GM19025 (cell line): ENCODE data around the gene MPZL1.

Experiments
- ATAC-seq: cut with Tn5 transposase; IDR thresholded peaks from one replicate; pipeline ENCODE4 v1.9.1; 2021; ENCODE audit warnings: mild to moderate bottlenecking, low read depth, moderate library complexity; ENCODE audit not compliant: unreplicated experiment

Gene MPZL1

DNA sequence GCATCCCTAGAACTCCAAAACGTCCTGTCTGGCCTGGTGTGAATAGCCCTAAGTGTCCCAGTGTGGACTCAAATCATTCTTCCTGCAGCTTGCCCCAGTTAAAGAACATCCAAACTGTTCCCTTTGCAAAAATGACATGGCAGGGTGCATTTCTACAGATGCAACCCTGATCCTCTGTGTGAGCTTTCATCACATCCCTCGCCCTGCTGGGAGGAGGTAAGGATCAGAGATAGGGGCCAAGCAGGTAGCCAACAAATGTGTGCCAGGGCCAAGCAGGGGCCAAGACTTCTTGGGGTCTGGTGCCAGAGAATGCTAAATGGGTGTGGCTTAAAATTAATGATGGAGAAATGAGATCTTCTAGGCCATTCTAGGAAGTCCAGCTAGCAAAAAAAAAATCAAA, 27.1 kb upstream of the MPZL1 start:
- no peak for ATAC-seq

DNA sequence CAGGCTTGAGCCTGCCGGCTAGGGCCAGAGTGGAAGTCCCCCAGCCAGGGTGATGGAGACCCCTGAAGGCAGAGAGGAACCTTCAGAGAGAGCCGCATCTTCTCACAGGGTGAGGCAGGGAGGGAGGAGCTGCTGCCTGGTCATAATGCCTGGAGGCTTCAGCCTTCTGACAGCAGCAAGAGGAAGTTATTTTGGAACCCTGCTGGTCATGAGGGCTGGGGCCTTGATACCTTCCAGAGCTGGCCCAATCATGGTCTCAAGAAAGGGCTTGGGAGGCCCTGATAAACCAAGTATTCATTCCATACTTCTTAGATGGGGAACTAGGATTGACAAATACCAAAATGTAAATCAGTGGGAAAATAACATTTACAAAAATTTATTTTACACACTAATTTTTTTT, 26.6 kb upstream of the MPZL1 start:
- no peak for ATAC-seq

DNA sequence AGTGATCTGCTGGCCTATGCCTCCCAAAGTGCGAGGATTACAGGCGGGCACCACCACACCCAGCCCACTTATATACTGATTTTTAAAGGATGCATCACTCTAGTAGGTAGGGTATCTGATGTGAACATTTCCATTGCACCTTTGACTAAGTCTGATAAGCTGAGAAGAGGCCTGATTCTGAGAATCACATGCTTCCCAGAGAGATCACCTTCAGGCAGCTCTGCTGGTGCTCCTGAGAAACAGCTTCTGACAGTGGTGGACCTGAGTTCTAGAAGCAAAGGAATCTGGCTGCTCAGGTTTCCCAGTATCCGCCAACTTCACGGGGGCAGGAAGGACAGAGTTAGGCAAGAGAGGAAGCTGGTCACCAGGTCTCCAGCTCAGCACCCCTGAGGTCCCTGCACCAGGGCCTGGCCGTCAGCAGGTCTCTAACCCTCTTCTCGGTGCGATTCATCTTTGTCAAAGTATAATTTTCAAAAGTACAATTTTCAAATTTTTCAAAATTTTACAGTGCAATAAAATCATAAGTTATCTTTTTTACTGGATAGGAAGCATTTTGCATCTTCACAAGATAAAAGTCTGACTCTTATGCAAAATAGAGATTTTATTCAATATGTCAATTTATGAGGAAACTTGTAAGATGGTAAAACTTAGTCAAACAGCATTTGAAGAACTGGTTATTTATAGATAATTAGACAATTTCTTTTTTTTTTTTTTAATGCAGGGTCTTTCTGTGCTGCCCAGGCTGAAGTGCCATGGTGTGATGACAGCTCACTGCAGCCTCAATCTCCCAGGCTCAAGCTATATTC, 25.8 kb upstream of the MPZL1 start:
- no peak for ATAC-seq

DNA sequence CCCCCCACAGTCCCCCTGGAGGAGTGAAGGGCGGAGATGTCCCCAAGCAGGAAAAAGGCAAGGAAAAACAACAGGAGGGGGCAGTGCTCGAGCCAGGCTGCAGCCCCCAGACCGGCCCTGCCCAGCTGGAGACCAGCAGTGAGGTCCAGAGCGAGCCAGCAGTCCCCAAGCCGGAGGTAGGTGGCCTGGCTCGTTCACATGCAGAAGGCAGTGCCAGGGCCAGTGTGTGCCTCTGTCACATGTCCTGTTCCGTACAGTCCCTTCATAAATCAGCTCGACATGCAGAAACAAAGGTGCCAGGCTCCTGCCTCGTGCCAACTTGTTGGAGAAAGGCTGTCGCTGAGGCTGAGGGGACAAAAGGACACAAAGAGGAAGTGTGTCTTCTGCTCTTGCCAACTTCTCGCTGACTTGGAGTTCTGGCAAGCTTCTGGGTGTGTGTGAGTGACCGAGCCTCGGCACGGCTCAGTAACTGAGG, 24.1 kb upstream of the MPZL1 start:
- ATAC-seq, result no peak

DNA sequence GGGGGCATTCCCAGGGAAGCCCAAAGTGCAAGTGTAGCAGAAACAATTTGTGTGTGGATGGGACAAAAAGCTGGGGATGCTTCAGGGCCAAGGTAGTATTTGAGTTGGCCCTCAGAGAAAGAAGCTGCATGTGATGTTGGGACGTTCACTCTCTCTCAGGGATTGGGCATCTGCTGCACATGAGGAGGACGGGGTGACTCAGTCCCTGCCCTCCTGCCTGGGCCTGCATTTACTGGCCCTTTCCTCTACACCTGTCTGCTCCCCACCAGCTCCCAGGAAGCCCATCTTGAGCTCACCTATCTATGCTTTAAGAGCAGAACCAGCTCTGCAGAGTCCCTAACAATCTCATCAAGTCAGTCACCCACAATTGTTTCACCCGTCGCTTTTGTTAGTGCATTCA, 23.5 kb upstream of the MPZL1 start:
- ATAC-seq, result no peak

DNA sequence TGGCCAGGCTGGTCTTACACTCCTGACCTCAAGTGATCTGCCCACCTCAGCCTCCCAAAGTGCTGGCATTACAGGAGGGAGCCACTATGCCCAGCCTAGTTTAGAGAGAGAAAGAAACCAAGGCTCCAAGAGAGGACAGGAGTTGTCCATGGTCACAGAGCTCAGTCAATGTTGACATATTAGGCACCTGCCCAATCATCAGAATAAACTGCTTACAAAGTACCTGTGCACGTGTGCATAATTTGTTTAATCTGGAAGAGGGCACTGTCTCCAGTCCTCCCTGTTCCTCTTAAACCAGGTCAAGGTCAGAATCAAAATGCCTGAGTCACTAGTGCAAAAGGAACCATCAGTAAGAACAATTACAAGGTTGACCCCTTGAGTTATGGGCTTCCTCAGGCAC, 20.3 kb upstream of the MPZL1 start:
- ATAC-seq, result no peak

DNA sequence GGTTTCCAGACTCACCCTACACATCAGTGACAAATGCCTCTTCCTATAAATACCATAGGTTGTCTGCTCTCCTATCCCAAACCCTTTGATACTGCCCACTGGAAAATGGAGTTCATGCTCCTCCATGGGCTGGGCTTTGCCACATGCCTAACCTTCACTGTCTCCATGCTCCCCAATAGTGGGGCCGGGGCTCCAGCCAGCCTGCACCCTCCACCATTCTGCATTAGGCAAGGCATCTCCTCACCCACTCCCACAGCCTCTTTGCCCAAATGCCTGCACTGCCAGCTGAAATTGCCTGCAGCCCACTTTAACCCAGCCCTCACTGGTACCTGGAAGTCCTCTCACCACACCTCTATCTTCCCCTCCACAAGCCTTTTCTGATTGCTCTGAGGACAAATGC, 18.2 kb upstream of the MPZL1 start:
- no peak for ATAC-seq

DNA sequence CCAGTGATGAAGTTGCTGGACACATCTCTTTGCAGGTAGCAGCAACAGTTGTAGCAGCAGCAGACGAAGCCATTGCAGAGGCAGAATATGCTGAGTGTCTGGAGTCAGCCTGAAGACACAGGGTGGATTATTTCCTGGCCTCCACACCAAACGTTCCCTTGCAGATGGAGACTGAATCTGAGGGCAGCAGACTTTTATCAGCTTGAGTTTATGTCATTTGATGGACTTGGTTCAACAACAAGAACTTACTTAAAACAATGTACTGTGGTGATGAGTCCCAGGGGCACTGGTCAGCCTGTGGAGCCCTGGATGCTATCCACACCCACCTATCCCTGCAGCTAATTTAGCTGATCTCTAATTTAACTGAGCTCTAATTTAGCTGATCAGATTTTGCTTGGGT, 17.1 kb upstream of the MPZL1 start:
- no peak for ATAC-seq

DNA sequence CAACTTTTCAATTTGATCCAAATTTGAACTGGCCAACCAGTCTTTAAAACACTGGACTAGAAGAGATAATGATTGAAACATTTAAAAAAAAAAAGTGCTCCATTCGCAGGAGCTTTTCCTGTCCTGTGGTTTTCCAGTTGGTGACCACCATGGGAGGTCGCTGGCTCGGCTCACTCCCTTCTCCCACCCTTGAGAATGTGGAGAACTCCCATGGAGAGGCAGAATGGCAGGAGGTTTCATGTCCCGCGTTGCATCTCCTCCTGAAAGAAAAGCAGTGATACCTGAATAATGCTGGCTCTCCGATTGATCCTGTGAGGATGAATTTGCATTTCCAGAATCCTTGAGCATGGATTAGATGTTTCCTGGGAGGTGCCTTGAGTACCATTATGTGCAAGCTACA, 16.5 kb upstream of the MPZL1 start:
- ATAC-seq, result no peak

DNA sequence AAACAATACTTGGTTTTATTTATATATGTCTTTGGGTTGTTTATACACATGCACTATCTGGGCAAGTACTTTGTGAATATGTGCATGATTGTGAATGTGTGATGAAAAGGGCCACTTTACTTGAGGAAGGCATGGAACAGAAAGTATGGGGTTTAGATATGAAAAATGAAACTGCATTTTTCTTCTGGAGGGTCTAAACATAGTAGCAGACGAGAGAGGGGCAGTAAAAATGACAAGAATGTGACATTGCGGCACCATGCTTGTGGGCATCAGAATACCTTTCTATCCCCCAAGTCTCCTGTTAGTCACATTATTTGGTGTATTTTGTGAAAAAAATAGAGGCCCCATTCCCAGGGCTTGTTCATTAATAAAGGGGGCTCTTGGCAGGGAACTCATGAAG, 15.4 kb upstream of the MPZL1 start:
- ATAC-seq, result no peak

DNA sequence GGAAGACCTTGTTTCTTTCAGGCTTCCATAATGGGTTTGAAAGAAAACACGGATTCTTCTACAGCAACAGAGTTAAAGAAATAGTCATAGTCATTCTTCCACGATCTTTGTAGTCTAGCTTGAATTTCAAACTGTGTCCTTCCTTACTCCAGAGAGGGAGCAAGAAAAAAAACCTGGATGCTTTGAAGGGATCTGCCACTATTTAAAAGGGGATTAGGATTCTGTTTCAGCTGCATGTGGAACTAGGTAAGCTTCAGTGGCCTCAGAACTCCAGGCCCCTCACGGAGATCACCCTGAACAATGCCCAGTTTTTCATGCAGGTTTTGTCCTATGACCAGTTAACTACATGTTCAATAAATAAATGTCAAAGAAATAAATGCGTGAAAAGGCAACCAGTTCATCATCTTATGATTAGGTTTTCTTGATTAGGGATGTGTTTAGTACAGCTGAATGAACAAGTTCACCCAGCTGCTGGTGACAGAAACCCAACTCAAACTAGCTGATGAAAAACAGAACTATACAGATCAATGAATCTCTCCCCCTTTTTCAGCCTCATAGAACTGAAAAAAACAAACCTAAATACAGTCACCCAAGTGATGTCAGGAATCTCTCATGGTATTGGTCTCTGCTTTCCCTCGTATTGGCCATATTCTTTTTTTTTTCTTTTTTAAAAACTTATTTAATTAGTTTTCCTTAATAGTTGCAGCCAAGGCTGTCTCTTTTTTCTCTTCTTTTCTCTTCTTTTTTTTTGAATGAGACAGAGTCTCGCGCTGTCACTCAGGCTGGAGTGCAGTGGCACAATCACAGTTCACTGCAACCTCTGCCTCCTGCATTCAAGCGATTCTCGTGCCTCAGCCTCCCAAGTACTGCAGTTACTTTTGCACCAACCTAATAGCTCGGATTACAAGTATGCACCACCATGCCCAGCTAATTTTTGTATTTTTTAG, 14.6 kb upstream of the MPZL1 start:
- ATAC-seq, result no peak

DNA sequence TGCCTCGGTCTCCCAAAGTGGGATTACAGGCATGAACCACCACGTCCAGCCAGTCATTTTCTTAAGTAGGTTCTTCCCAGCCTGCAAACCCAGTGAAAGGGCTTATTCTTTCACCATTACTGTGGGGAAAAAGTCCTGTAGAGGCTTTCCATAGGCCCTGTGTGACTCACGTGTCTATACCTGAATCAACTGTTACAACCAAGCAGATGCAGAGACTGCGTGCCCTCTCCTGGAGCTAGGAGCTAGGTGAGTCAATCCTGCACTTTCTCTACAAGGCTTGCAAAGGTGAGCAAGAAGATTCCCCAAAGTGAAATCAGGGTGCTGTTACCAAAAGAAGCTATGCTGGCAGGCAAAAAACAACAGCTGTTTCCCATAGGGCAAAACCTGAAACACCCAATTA, 13.8 kb upstream of the MPZL1 start:
- no peak for ATAC-seq

DNA sequence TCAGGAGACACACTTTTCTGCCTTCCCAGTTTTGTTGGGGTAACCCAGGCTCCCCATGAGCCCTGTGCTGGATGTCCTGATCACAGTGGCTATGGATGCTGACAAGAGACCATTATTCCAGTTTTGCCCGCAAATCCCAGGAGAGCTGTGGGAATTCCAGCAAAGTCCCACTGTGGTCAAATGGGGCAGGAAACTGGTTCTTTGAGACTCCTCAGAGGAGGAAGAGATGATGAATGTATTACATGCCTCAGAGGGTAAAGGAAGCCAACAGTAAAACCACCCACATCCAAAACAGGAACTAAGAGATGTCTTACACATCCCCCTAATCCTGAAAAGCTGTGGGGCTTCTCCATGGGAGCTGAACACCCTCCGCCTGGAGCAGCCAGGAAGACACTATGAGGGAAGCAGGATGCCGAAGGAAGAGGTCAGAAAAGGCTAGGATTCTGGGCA, 12.8 kb upstream of the MPZL1 start:
- ATAC-seq, result no peak

DNA sequence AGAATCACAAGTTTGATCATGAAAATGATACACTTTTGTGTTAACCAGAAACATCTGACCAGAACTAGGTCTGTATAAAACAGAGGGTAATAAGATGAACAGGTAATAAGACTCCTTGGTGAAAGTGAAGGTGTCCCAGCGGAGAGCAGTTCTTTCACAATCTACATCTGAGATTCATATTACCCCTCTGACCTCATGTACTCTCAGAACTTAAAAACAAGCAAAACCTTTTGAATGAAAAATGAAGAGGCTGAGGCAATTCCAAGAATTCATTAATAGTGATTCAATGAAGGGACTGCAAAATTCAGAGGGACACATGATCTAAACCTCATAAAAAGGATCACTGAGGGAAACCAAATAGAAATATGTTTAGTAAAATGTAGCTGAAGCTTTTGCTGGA, 10.9 kb upstream of the MPZL1 start:
- ATAC-seq, result no peak

DNA sequence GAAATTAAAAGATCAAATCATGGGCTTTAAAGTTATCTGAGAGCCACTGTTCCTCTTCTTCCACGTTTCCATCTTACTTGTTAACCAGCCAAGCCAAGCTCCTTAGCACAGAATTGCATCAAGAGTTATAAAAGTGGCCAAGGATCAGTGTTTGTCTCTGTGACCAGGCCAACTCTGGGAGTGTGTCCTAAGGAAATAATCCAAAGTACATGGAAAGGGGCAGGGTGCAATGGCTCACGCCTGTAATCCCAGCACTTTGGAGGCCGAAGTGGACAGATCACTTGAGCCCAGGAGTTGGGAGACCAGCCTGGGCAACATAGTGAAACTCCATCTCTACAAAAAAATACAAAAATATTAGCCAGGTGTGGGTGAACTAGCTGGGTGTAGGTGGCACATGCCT, 10.0 kb upstream of the MPZL1 start:
- no peak for ATAC-seq

DNA sequence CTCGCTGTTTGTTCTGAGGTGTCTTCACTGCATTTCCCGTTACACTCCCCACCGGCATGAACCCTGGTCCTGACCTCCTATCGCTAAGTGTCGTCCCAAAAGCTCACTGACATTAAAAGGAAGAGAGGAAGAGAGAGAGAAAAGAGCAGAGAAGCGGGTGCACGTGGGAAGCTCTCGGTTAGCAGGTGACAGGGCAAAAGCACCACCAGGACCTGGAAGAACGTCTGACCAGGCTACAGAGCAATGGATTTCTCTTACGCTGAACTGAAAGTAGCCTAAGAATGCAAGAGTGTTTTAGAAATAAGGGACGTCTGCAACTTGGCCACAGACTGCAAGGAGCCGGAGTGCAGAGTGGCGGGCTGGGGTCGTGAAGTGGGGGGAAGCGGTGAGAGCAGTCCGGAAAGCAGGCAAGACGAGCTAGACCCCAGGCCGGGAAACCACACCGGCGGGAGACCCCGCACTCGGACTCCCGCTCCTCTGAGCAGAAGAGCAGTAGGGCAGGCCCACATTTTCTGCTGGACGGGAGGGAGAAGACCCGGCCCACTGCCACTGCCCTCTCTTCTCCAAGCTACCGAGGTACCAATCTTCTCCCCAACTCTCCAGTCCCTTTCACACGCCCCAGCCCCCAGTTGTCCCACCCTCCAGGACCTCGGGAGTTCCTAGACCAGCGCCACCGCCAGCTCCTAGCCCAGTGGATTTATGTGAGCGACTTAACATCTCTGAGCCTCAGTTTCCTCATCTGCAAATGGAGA, 8.3 kb upstream of the MPZL1 start:
- ATAC-seq, result no peak

DNA sequence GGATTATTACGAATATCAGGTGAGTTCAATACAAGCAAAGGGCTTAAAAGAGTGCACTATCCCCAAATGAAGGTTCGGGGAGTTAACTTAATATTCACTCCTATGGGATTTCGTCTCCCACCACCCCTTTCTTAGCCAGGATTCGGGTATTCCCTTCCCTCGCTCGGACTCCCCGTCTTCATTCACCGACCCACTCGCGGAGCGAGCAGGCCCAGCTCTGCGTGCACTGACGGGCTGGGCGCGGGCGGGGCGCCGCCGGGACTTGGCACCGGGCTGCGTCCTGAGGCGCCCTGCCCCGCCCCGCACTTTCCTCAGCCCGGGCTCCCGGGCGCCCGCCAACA, 7.7 kb upstream of the MPZL1 start:
- peak; percentile 56 for ATAC-seq

DNA sequence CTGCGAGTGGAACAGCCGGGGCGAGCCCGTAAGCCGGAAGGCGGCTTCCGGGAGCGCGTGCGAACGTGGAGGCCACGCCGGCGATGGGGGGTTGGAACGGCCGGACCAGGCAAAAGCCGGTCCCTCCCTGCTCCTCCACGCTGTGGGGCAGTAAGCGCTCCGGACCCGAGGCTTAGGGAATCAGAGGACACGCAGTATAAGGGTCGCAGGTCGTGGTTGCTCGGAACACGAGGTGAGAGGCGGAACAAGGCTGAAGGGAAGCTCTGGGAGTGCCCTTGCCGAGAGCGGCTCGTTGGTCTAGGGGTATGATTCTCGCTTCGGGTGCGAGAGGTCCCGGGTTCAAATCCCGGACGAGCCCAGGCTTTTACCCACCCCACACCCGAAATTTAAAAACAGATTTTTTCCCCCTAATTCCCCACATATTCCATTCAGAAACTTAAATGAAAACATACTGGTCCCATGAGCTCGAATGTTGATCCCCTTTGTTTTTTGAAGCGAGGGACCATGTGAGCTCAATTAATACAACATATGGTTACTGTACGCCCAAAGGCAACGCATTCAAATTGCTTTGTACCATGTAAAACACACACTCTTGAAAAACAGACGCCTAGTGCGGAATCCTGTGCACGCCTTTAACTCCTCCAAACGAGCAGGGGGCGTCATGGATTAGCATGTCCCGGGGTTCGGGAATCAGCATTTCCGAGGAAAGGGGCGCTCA, 7.2 kb upstream of the MPZL1 start:
- peak; percentile 42 for ATAC-seq

DNA sequence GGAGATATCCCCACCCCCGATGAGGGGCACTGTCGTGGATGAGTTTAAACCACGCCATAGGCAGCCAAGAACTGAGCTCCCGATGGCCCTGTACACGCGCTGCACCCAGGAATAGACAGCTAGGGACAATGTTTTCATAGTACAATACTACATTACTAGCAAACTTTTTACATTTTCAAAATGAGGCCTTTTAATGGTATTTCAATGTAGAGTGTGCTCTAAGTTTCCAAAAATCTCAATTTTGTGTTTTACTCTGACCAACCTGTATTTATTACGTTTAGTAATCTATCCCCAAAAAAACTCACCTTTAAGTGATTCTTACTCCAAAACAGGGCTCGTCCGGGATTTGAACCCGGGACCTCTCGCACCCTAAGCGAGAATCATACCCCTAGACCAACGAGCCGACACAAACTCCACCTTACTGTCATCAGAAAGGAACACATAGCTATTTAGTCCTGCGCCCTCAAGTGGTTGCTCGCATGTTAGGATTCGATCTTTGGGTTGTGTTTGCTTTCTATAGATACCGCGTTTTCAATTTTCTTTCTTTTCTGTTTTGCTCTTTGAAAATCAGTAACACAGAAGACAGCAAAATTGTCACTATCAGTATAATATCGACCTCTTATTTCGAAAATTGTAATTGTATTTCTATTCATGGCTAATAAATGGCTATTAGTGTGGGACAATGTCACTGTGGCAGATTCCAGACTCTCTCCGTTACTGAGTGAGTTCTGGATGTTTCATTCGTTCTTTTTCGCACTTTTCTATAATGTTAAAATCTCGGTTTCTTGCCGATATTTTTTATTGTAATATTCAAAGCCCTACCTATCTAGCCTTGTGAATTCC, 6.4 kb upstream of the MPZL1 start:
- ATAC-seq, result no peak

DNA sequence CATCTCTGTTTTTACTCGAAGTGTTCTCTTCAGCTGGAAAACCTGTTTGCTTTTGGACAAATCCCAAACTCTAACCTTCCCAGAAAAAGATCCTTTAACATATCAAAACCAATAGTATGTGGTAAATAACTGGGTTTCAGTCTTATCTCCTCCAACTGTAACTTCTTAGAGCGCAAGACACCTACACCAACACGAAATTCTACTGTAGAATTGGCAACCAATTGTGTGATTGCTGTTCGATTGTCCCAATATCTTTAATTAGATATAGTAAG, 5.8 kb upstream of the MPZL1 start:
- no peak for ATAC-seq
